SKM-1 (cell line): ENCODE data around the gene GHDC.
"Not testable (repeated sequence)": the region's sequence is repeated elsewhere in the genome, so short reads cannot be mapped to it uniquely, and the experiment has no call there.

Experiments
- DNase-seq: peaks from one replicate; lab custom pipeline; 2025; ENCODE audit not compliant: unreplicated experiment; lab: John Stamatoyannopoulos, UW

Gene GHDC, protein sequence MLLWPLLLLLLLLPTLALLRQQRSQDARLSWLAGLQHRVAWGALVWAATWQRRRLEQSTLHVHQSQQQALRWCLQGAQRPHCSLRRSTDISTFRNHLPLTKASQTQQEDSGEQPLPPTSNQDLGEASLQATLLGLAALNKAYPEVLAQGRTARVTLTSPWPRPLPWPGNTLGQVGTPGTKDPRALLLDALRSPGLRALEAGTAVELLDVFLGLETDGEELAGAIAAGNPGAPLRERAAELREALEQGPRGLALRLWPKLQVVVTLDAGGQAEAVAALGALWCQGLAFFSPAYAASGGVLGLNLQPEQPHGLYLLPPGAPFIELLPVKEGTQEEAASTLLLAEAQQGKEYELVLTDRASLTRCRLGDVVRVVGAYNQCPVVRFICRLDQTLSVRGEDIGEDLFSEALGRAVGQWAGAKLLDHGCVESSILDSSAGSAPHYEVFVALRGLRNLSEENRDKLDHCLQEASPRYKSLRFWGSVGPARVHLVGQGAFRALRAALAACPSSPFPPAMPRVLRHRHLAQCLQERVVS

DNA sequence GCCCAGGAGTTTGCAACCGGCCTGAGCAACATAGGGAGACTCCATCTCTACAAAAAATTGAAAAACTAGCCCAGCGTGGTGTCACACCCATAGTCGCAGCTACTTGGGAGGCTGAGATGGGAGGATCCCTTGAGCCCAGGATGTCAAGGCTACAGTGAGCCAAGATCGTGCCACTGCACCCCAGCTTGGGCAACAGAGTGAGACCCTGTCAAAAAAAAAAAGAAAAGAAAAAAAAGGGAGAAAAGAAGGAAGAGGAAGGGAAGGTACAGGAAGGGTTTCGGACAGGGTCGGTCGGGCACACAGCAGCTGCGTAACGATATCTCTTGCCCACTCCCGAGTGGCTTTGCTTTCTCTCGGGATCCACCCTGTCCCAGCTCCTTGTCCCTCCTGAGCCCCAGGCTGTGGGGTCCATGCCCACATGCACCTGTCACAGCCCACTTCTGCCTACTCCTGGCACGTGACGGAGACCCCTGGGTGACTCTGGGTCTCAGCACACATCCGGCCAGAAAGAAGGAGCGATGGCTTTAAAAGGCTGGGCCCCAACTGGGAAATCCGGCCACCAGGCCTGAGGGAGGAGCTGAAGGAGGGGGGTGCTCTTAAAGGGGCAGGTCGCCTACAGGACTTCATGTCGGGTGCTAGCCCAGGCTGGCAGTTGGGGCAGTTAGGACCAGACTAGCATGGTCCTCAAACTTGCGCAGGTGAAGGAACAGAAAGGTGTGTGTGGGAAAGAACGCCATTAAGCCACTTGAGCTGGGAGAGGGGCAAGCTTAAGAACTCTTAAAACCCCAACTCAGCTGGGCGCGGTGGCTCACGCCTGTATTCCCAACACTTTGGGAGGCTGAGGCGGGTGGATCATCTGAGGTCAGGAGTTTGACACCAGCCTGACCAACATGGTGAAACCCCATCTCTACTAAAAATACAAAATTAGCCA, at the start of gene GHDC:
Gene GHDC, minus strand, starts transcription at position 526 of the 931 bp plus-strand sequence. CDS start 913 bp downstream, outside the sequence.
- peak; percentile 82 for DNase-seq

DNA sequence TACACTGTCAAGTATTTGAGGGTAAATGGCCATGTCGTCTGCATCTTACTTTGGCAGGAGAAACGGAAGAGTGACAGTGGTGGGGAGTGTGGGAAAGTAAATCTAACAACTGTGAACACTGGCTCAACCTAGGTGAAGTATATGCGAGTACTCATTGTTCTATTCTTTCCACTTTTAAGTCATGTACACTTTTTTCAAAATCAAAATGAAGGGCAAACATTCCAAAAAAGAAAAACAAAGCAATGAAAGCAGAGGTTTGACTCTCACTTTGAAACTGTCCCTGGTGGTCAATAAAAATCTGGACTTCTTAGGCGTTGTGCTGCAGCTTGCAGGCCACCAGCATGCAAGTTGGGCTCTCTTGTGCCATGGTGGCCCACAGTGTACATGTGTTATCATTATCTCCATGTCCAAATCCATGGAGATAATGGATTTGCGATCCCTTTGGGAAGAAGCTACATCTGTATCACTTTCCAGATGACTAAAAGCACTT, 49.2 kb upstream of the GHDC start:
- no peak for DNase-seq

DNA sequence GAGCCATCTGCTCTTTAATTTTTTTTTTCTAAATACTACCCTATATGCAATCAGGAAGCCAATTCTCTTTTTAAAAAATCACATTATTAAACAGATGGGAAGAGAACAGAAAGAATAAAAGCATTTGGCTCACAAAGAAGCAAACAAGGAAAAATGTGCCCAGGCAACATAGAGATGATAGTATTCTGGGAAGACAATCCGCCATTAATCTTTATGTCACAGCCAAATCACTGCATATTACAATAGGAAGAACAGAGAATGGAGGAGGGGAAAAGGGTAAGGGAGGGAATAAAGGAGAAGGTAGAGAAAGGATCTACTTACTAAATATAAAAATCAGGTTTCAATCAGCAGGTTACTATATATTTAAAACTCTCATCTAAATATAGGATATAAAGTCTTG, 47.6 kb upstream of the GHDC start:
- no peak for DNase-seq

DNA sequence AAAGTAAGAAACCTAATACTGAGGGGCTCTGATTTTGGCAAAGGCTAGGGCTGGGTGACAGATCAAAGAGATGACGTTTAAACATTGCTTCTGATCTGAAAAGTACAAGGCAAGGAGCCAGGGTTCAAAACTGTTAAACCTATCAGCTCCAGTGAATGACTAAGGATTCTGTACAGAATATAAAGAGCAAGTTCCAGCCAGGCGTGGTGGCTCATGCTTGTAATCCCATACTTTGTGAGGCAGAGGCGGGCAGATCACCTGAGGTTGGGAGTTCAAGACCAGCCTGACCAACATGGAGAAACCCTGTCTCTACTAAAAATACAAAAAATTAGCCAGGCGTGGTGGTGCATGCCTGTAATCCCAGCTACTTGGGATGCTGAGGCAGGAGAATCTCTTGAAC, 46.6 kb upstream of the GHDC start:
- DNase-seq = not testable (repeated sequence)

DNA sequence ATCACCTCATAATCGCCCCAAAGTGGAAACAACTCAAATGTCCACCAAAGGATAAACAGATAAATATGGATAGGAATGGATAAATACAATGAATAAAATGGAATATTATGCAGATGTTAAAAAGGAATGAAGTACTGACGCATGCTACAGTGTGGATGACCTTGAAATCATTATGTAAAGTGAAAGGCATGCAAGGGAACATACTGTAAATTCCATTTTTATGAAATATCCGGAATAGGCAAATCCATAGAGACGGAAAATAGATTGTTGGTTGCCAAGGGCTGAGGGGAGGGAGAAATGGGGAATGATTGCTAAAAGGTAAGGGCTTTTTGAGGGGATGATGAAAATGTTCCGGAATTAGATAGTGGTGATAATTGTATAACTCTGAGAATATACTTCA, 45.9 kb upstream of the GHDC start:
- DNase-seq = no peak

DNA sequence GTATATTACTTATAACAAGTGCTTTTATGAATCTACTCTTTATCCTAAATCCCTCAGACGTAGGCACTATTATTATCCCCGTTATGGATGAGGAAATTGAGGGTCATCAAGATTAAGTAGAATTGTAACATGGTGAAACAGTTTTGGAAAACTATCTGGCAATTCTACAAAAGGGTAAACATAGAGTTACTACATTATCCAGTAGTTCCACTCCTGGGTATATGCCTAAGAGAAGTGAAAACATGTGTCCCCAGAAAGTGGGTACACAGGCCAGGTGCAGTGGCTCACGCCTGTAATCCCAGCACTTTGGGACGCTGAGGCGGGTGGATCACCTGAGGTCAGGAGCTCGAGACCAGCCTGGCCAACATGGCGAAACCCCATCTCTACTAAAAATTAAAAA, 45.3 kb upstream of the GHDC start:
- DNase-seq = not testable (repeated sequence)

DNA sequence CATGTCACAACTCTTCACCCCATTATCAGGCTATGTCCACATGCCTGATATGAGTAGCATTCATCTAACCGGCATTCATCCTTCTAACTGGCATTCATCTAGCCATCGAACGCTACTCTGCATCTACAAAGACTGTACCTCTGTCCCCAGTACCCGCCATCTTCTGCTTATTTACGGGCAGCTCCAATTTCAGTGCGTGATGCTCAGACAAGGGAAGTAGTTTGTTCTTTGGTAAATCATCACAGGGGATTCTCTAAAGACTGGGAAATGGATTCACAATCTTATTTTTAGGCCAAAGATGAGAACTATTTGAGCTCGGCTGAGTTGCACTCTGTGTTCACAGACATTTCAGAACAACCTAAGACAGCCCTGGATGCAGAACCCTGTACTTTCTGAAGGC, 42.5 kb upstream of the GHDC start:
- no peak for DNase-seq

DNA sequence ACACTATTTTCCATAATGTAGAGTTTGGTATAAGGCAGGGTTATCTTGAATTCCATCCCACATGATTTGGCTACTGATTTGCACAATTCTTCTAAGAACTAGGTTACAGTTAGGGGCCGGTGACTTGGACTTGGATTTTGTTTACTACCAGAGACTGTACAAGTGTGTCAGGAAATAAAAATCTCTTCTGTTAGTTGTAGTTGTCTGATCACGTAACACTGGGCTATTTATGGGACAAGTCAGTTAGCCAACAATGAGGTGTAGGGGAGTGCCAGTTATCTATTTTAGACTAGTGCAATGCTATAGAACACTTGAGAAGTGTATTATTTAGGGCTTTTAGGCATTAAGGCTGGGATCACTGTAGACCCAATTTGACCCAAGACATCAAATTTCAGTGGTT, 39.7 kb upstream of the GHDC start:
- DNase-seq = no peak

DNA sequence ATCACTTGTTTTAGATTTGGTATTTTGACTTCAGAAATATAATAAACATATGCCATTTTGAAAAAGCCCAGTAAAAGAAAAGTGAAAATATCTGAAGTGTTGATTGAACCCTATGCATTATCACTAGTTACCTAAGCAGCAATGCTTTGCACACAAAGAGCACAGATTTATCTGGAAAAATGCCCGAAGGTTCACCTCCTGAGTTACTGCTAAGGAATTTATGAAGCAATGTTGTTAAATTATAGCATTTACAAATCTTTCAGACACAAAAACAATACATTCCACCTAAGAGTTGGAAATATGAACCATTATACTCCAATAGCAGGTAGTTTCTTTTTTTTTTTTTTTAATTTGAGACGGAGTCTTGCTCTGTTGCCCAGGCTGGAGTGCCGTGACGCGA, 38.9 kb upstream of the GHDC start:
- no peak for DNase-seq

DNA sequence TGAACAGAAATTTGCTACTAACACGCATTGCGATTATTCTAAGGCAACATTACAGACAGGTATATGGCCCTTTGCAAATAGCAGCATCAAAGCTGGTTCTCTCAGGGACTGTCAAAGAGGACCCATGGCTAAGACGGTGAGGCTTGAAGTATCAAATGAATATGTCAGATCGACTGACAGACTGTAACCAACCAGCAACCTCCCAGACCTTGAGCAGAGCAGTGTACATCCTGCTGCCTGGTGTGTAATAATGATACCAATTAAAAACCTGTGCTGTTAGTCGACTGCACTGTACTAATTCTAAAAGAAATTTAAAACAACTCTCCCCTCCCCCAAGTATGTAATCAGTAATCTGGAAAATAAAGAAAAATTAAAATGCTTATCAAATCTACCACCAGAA, 35.9 kb upstream of the GHDC start:
- DNase-seq = no peak

DNA sequence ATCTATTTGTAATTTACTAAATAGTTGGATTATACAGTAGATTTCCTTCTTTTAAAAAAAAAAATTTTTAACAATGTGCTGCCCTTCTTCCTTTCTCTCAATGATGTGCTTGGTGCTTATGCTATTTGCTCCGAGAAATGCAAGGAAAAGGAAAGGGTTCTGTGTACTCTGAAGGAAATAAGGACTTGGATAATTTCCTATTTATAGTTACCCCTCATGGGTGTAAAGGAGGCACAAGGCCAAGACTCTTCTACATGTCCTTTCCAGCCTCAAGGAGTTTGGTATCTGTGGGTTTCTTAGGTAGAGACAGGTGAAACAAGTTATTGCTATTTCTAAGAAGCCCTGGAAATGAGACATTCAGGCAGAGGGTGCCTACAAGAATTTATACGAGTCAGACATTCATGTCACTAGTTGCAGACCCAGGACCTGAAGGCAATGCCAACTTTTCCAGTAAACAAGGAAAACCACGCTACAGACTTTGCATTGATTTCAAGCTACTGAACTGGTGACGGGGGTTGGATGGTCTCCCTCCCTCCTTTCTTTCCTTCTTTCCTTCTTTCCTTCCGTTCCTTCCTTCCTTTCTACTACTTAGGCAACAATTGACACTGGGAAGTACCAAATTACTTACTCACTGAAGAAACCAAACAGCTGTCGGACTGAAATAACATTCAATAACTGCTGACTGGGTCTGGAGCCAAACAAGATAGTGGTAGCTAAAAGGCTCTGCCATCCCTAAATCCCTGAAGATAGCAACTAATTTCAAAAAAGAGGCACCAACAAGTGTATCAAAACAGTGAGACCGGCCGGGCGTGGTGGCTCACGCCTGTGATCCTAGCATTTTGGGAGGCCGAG, 33.8 kb upstream of the GHDC start:
- no peak for DNase-seq

DNA sequence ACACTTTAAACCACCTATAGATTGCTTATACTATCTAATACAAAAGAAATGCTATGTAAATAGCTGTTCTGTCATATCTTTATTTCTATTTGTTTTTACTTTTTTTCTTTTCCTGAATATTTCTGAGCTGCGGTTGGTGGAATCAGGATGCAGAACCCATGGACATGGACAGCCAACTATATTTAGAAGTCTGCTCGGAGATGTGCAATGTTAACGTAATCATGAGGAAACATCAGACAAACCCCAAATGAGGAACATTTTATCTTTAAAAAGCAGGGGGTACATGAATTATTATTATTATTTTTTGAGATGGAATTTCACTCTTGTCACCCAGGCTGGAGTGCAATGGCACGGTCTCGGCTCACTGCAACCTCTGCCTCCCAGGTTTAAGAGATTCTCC, 31.4 kb upstream of the GHDC start:
- DNase-seq = no peak

DNA sequence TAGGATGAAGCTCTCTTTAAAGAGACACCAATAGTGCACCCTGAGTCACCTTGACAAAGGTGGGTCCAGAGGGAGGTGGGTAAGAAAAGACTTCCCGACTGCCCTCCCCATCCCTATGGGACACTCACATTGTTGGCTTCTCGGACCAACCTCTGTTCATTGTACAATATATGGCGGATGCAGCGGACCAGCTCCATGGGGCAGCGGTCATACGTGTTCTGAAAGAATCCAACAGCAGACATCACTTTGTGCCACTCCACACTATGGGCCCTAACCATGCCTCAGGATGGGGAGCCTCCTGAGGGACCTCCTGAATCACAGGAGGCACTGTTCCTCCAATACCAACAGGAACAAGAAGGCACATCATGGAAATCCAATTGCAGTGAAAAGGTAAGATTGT, 30.4 kb upstream of the GHDC start:
- no peak for DNase-seq

DNA sequence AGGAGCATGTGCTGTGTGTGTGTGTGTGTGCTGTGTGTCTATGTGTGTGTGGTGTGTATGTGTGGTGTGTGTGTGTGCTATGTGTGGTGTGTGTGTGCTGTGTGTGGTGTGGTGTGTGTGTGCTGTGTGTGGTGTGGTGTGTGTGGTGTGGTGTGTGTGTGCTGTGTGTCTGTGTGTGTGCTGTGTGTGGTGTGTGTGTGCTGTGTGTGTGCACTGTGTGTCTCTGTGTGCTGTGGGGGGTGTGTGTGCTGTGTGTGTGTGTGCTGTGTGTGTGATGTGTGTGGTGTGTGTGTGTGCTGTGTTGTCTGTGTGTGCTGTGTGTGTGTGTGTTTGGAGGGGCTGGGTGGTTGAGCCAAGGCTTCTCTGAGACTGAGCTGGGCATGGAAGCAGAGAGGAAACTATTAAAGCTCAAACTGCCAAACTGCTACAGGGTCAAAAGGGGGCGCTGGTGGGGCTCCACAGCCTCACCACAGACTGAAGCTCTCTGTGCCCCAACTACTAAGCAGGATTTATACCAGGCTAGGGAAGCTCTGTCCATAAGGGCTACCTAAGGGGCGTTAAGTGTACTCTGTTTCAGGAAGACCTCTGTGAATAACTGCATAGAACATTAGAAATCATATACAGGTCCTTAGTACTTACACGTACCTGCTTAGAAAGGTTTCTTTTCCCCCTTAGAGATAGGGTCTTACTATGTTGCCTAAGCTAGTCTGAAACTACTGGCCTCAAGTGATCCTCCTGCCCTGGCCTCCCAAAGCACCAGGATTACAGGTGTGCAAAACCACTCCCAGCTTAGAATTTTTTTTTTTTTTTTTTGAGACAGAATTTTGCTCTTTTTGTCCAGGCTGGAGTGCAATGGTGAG, 27.8 kb upstream of the GHDC start:
- DNase-seq = peak; percentile 21

DNA sequence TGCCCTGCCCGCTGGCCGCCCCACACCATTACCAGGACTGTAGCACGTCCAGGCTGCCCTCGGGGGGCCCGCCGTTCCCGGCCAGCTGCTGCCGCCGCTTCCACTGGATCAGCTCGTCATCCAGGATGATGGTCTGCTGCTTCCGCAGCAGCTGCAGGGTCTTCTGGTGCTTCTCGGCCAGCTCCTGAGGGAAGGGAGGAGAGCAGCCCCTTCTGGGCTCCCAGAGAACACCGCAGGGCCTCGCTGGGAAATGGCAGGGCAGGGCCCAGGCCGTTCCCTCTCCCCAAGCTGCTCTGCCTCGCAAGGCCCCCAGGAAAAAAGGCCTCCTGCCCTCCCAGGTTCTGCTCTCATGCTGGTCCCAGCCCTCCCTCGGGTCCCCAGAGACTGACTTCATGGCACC, 25.0 kb upstream of the GHDC start:
- not testable (repeated sequence) for DNase-seq

DNA sequence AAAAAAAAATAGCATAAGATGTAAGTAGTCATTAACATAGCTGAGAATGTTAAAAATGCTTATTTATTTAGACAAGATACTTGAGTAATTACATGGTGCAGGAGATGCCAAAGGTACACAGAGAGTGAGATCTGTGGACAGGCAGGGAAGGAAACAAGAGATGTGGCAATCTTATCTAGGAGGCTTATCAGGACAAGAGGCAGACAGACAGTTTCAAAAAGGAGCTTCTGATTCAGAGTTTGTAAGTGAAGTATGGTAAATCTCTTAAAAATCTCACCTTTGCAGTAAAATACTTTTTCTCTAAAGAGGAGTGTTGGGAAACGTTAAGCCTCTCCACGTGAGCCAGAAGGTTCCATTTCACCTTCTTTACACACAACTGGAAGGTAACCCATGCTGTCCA, 19.9 kb upstream of the GHDC start:
- no peak for DNase-seq

DNA sequence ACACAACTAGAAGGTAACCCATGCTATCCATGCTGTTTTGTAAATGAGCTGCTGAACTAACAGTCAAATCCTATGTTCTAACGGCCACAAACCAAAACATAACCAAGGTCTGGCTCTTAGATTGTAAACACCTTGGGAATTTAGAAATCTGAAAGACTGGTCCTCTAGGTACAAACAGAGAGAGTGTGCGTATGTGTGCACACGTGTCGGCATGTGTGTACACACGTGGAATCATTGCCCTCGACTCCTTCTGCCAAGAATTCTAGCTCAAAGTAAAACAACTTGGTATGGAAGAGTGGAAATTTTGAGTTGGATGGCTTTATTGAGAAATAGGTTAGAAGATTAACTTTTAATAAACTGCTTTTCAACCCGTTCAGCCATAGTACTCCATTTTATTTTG, 18.1 kb upstream of the GHDC start:
- DNase-seq = no peak

DNA sequence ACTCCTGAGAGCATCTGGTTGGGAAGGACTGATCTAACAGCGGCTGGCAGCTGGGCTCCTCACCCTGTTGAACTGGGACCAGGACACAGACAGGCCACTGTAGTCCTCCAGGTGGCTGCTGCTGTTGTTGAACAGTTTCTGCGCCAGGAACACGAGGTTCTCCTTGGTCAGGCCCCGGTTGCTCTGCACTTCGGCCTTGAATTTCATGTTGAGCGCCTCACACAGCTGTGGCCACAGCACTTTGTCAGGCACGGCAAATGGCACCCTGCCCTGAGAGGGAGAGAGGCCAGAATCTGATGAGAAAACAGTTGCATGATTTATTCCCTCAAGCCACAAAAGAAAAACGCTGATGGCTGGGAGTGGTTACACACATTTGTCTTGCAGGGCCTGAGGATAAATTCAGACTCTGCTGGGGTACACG, 17.6 kb upstream of the GHDC start:
- not testable (repeated sequence) for DNase-seq

DNA sequence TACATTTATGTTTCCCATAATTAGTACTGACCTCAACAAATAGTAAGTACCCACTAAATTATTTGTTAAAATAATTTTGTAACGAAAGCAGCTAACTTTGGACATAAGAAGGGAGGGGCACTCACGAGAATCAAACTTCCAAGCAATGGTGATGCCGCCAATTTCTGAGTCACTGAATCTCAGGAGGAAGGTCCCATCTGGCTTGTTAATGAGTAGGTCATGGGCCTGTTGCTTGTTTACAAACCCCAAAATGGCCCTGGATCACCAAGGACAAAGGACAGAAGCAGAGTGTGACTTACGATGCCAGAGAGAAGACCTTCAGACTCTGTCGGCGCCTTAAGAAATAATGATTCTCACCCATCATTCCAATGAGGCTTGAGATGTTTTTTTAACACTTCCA, 15.8 kb upstream of the GHDC start:
- DNase-seq = no peak

DNA sequence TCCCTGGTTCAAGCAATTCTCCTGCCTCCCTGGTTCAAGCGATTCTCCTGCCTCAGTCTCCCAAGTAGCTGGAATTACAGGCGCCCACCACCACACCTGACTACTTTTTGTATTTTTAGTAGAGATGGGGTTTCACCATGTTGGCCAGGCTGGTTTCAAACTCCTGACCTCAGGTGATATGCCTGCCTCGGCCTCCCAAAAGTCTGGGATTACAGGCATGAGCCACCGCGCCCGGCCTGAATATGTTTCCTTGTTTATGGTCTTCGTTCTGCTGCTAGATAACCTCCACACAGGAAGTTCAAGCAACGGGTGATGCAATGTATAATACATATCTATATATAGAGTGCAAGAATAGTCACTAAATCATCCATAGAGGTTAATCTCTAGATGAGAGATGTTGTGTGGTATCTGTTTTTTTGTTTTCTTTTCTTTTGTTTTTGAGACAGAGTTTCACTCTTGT, 11.9 kb upstream of the GHDC start:
- DNase-seq = not testable (repeated sequence)
